Uterus (tissue), 4 donors: Measurements from ENCODE around the gene SFXN5. TPM values are rescaled to one million over a fixed set of nuclear protein-coding genes. Genes with fewer than 3 reads are reported as not detected.

Experiments used
- DNase-seq, 2 donors: peaks; one replicate each; pipeline ENCODE4 v3.0.0-alpha.2; 2019 to 2020
- H3K27ac ChIP-seq, 2 donors: fragments of 200-600 bp; sonication (generic); 1 replicate in 1 of 2; 2 replicates in 1 of 2; pipeline ENCODE4 v1.5.1; 2016 to 2018
- H3K27me3 ChIP-seq, 2 donors: fragments of 200-600 bp; sonication (generic); one replicate each; pipeline ENCODE4 v1.5.1; 2018 to 2019; ENCODE audit warnings: control low read depth in 1 of 2
- H3K36me3 ChIP-seq, 2 donors: fragments of 200-600 bp; sonication (generic); one replicate each; pipeline ENCODE4 v1.5.1; 2019; ENCODE audit warnings: control low read depth in 1 of 2
- H3K4me1 ChIP-seq, 2 donors: fragments of 200-600 bp; sonication (generic); one replicate each; pipeline ENCODE4 v1.5.1; 2018 to 2019; ENCODE audit warnings: control low read depth in 1 of 2
- H3K4me3 ChIP-seq, 2 donors: fragments of 200-600 bp; sonication (generic); 1 replicate in 1 of 2; 2 replicates in 1 of 2; pipeline ENCODE4 v1.5.1; 2018 to 2019; ENCODE audit warnings: mild to moderate bottlenecking in 1 of 2
- H3K9me3 ChIP-seq, 2 donors: fragments of 200-600 bp; sonication (generic); one replicate each; pipeline ENCODE4 v1.5.1; 2019; ENCODE audit warnings: control low read depth in 1 of 2
- CTCF ChIP-seq, 4 experiments: fragments of 200-600 bp in 2 of 4; fragments of 450-650 bp in 2 of 4; sonication (generic) in 2 of 4; IDR thresholded peaks; one replicate each; pipeline ENCODE4 v1.5.1; 2016 to 2019; ENCODE audit warnings: antibody characterized with exemption in 4 of 4, mild to moderate bottlenecking in 2 of 4, moderate library complexity in 1 of 4
- POLR2A ChIP-seq, 2 donors: fragments of 450-650 bp; IDR thresholded peaks; one replicate each; pipeline ENCODE4 v1.6.1; 2016; ENCODE audit warnings: antibody characterized with exemption in 2 of 2, mild to moderate bottlenecking in 1 of 2, moderate library complexity in 1 of 2
- intact Hi-C: fragments of 100-400 bp; cut with DNase I; formaldehyde crosslinking; loops from one replicate; pipeline ENCODE4 v1.15.1; 2023; ENCODE audit warnings: low total_unique reads
- total RNA-seq, 4 donors: library from RNA; depleted of rRNA in 3 of 4; stranded (reverse); fragments of >200 nt in 3 of 4; gene quantifications; one replicate each; pipeline versions ENCODE4 v1.1.0 to v1.2.4, GENCODE V29; 2014 to 2023
- donor health status: DM: yes; HTN: yes; CAD: no.

Gene SFXN5
- total RNA-seq, 4 donors from 2014 or later = 2.1 to 16.0 (median 10.6) TPM

GRCh38 chr2:73072416-73072815, 904 bp upstream of the SFXN5 start:
- intact Hi-C loops = no loop called here
- DNase-seq = no peak
- H3K27me3 ChIP-seq = no peaks in the 10 kb centered on the region
- peak overlapping the region; percentile 92 to 94 for H3K27ac ChIP-seq
- H3K4me3 ChIP-seq = peak overlapping the region; percentile 52 to 83
- no peaks in the 10 kb centered on the region for H3K9me3 ChIP-seq
- TF ChIP-seq POLR2A (IDR thresholded peaks at IDR 0.05) = no peak
- no peak for TF ChIP-seq CTCF (IDR thresholded peaks at IDR 0.05)
- H3K4me1 ChIP-seq = peaks cover 0 to 10% of the 10 kb centered on the region in 2 donors
- H3K36me3 ChIP-seq = no peaks in the 10 kb centered on the region

GRCh38 chr2:73072129-73072395, 550 bp upstream of the SFXN5 start:
- peak overlapping the region; percentile 92 to 94 for H3K27ac ChIP-seq
- peak overlapping the region; percentile 52 to 83 for H3K4me3 ChIP-seq
- intact Hi-C loops = no loop called here
- no peak for DNase-seq
- peaks cover 0 to 10% of the 10 kb centered on the region in 2 donors for H3K4me1 ChIP-seq
- no peaks in the 10 kb centered on the region for H3K27me3 ChIP-seq
- no peaks in the 10 kb centered on the region for H3K9me3 ChIP-seq
- no peak for TF ChIP-seq POLR2A (IDR thresholded peaks at IDR 0.05)
- TF ChIP-seq CTCF (IDR thresholded peaks at IDR 0.05) = no peak
- no peaks in the 10 kb centered on the region for H3K36me3 ChIP-seq

- DNase-seq = no peak
- intact Hi-C loops = no loop called here
Observed at GRCh38 chr2:73070643-73071359, 711 bp downstream of the SFXN5 start.

GRCh38 chr2:73069855-73070642, 1.5 kb downstream of the SFXN5 start:
- no peak for DNase-seq
- Histone ChIP-seq H3K36me3 (no peaks in the 10 kb centered on the region), H3K4me3 (peak overlapping the region; percentile 52 to 83), H3K4me1 (peaks cover 0 to 10% of the 10 kb centered on the region in 2 donors), H3K27me3 (no peaks in the 10 kb centered on the region), H3K27ac (peak overlapping the region; percentile 92 to 94), H3K9me3 (no peaks in the 10 kb centered on the region)
- no peak for TF ChIP-seq CTCF (IDR thresholded peaks at IDR 0.05)
- TF ChIP-seq POLR2A (IDR thresholded peaks at IDR 0.05) = no peak
- intact Hi-C loops = no loop called here

More at GRCh38 chr2:73070643-73071359, 711 bp downstream of the SFXN5 start:
- Histone ChIP-seq H3K27ac (peak overlapping the region; percentile 92 to 94), H3K36me3 (no peaks in the 10 kb centered on the region), H3K4me1 (peaks cover 0 to 10% of the 10 kb centered on the region in 2 donors), H3K4me3 (peak overlapping the region; percentile 52 to 83), H3K27me3 (no peaks in the 10 kb centered on the region), H3K9me3 (no peaks in the 10 kb centered on the region)
- TF ChIP-seq POLR2A (IDR thresholded peaks at IDR 0.05) = peak in 1 of 2 donors; percentile 37
- TF ChIP-seq CTCF (IDR thresholded peaks at IDR 0.05) = no peak
